NCI-H446 (cell line): ENCODE data around the gene ZNF799.
A peak's percentile ranks its signal among the peaks of the same experiment; 100 is the strongest.
"Not testable (repeated sequence)": the region's sequence is repeated elsewhere in the genome, so short reads cannot be mapped to it uniquely, and the experiment has no call there.

Experiments
- DNase-seq, 2 experiments: peaks; one replicate each; lab custom pipeline; 2025; lab: John Stamatoyannopoulos, UW

ZNF799 gene

DNA sequence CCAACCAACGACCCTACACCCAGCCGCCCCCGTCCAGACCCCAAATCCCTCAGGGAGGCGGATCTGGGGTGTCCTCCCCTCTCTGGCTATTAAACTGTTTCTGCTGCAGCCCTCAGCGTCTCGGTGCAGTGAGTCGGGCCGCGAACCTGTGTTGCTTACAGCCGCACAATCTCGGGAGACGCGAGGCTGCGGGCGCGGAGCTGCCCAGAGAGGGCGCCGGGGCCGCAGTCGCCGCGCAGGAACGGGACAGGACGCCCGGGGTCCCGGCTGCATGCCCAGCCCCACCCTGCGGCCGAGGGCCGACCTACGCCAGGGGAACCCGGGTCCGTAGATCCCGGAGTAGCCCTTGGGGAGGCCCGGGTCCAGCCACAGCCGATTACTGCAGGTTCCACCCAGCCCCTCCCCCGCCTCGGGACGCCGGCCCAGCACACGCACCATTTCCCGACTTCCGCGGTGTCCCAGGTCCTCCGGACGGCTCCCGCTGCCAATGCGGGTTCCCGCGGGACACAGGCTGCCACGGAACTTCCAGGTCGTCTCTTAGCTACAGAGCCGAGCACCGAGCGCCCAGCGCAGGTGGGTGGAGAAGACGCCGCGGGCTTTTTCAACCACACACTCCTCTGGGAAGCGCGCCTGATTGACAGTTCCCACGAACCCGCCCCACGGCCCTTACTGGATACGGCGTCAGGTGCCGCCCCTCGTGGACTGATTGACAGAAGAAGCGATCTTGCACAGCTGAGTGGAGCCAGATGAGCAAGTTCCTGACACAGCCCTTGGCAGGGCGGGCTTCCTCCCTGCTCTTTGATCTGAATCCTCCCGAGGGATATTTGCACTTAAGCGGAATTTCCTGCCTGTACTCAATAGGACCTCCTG lies at the start of gene ZNF799:
ZNF799 (minus strand) TSS at position 639 of the 870 bp plus-strand sequence; CDS start at position 438, 201 bp downstream.
- DNase-seq, result peak; percentile 87 to 92

DNA sequence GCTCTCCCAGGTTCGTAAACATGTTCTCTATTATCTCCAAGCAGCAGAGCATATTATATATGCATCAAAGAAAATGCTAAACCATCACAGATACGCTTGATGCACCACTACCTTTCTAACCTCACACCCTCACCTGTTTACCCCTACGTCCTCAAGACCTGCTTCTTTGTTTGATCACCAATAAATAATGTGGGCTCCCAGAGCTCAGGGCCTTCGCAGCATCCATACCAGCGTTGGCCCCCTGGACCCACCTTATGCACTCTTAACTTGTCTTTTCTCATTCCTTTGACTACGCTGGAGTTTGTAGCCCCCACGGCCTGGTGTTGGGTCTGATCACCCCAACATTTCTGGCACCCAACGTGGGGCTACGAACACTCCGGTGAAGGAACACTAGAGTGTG lies 49.8 kb upstream of the ZNF799 start:
- DNase-seq, result no peak

DNA sequence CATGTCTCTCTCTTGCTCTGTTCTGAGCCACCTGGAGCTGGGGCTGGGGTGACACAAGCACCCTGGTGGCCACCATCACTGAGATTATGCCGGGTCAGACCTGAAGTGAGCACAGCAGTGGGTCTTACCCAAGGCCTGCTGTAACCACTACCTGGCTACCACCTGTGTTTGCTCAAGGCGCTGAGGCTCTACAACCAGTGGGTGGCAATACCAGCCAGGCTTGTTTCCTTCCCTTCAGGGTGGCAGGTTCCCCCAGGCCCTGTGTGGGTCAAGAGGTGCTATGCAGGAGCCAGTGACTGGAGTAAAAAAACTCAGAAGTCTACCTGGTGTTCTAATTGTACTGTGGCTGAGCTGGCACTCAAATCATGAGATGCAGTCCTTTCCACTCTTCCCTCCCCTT lies 47.7 kb upstream of the ZNF799 start:
- no peak for DNase-seq

GRCh38 chr19:12440541-12441316 lies 39.7 kb upstream of the ZNF799 start, which contains the start of gene ZNF443:
TSS of gene ZNF443 (minus strand) at chr19:12441021. CDS start at chr19:12440914, 107 bp downstream.
- peak; percentile 95 to 96 for DNase-seq

- not testable (repeated sequence) for DNase-seq
Observed at GRCh38 chr19:12439686-12440540, 38.8 kb upstream of the ZNF799 start.

DNA sequence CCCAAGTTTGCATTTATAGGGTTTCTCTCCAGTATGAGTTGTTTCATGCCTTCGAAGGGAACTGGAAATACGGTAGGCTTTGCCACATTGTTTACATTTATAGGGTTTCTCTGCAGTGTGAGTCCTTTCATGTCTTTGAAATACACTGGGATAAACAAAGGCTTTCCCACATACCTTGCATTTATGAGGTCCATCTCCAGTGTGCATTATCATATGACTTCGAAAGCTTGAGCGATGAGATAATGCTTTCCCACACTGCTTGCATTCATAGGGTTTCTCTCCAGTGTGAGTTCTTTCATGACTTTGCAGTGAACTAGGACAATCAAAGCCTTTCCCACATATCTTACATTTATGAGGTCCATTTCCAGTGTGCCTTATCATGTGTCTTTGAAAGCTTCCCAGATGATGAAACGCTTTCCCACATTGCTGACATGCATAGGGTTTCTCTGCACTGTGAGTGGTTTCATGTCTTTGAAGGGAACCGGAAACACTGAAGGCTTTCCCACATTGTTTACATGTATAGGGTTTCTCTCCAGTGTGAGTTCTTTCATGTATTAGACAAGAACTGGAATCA lies 29.7 kb upstream of the ZNF799 start:
- not testable (repeated sequence) for DNase-seq

- no peak for DNase-seq
Observed at GRCh38 chr19:12425888-12426274, 24.8 kb upstream of the ZNF799 start.

GRCh38 chr19:12425236-12425887 lies 24.3 kb upstream of the ZNF799 start:
- DNase-seq, result no peak

DNA sequence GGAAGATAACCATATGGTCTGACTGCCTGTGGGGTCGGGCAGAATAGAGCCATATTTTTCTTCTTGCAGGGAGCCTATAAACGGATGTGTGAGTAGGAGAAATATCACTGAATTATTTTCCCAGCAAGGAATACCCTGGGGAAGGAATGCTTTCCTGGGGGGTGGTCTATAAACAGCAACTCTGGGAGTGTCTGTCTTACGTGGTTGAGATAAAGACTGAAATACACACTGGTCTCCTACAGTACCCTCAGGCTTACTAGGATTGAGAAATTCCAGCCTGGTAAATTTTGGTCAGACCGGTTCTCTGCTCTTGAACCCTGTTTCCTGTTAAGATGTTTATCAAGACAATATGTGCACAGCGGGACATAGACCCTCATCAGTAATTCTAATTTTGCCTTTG lies 16.2 kb upstream of the ZNF799 start:
- DNase-seq, result not testable (repeated sequence)

DNA sequence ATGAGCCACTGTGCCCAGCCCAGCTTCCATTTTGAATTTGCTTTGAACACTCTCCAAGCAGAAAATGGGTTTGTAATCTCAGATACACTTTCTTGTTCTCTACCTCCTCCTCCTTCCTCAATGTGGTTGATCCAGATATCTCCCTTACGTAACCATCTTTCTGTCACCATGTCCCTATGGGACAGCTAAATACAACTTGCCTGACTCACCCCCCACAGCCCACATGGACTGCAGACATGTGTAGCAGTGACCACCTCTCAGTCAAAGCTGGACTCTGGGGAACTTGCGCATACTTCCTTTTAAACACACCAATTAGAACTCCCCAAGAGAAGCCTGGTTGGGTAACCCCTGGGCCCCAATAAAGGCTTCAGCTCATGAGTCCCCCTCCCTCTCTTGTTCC lies 10.8 kb upstream of the ZNF799 start:
- DNase-seq, result no peak

- DNase-seq, result not testable (repeated sequence)
Observed at GRCh38 chr19:12399901-12400632, 1.0 kb downstream of the ZNF799 start.

DNA sequence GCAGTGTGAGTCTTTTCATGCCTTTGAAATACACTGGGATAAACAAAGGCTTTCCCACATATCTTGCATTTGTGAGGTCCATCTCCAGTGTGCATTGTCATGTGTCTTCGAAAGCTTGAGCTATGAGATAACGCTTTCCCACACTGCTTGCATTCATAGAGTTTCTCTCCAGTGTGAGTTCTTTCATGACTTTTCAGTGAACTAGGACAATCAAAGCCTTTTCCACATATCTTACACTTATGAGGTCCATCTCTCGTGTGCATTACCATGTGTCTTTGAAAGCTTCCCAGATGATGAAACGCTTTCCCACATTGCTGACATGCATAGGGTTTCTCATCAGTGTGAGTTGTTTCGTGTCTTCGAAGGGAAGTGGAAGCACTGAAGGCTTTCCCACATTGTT lies 9.9 kb downstream of the ZNF799 start:
- not testable (repeated sequence) for DNase-seq

DNA sequence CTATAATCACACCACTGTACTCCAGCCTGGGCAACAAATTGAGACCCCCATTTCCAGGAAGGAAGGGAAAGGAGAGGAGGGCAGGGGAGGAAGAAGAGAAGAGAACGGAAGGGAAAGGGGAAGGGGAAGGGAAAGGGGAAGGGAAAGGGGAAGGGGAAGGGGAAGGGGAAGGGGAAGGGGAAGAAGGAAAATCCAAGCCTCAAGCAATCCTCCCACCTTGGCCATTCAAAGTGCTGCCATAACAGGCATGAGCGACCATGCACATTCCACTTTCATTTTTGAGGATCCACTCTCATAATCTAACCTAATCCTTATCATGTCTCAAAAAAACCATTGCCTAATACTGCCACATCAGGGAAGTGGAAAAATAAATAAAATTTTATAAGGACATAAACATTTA lies 14.7 kb downstream of the ZNF799 start:
- DNase-seq, result not testable (repeated sequence)

DNA sequence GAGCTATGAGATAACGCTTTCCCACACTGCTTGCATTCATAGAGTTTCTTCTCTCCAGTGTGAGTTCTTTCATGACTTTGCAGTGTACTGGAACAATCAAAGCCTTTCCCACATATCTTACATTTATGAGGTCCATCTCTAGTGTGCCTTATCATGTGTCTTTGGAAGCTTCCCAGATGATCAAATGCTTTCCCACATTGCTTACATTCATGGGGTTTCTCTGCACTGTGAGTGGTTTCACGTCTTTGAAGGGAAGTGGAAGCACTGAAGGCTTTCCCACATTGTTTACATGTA lies 20.7 kb downstream of the ZNF799 start:
- no peak for DNase-seq

DNA sequence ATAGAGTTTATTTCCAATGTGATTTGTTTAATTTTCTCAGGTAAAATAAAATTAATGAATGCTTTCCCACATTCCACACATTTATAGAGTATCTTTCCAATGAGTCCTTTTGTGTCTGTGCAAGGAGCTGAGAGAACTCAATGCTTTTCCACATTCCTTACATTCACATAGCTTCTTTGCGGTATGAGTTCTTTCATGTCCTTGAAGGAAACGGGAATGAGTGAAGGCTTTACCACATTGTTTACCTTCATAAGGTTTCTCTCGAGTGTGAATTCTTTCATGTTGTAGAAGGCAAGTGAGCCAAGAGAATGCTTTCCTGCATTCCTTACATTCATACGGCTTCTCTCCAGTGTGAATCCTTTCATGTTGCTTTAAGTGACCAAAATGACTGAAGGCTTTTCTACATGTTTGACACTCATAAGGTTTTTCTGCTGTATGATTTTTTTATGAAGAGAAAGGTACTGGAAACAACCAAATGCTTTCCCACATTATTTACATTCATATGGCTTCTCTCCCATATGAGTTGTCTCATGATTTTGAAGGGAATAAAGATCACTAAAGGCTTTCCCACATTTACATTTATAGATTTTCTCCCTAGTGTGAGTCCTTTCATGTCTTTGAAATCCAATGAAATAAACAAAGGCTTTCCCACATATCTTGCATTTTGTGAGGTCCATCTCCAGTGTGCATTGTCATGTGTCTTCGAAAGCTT lies 21.2 kb downstream of the ZNF799 start:
- DNase-seq, result no peak

DNA sequence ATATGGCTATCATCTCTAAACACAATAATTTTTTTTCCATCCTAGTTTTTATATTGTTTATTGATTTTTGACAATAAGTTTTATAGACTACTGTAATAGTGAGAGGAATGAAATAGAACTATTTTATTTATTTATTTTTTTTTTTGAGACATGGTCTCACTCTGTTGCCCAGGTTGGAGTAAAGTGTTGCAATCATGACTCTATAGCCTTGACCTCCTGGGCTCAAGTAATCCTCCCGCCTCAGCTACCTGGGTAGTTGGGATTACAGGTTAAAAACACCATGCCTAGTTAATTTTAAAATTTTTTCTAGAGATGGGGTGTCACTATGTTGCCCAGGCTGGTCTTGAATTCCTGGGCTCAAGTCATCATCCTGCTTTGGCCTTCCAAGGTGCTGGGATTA lies 27.0 kb downstream of the ZNF799 start:
- DNase-seq, result no peak

DNA sequence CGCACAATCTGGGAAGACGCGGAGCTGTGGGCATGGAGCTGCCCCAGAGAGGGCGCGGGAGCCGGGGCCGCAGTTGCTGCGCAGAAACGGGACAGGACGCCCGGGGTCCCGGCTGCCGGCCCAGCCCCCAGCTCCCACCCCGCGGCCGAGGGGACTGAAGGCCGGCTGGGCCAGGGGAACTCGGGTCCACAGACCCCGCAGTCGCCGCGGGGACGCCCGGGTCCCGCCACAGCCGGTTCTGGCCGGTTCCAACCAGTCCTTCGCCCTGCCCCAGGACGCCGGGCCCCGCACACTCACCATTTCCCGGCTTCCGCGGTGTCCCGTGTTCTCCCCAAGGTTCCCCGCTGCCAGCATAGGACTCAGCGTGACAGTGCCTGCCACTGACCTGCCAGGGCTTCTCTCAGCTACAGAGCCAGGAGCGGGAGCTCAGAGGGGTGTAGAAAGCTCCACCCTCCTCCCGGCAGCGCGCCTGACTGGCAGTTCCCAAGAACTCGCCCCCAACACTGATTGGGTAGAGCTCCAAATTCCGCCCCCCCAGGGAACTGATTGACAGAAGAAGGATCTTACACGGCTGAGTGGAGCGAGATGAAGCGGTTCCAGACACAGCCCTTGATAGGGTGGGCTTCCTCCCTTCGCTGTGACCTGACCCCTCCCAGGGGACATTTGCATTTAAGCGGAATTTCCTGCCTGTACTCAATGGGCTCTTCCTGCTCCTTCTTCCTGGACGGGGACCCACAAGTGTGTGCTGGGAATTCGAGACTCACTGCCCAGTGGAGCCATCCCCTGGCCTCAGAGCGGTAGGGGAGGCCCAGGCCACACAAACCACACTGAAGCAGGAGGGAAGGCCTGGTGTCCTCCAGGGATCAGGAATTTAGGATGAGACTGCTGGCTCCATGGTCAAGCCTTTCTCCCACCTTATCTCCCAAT lies 35.6 kb downstream of the ZNF799 start, which contains the start of gene ZNF442:
ZNF442 (minus strand) TSS at position 448 of the 927 bp plus-strand sequence. CDS start 2,052 bp downstream, outside the sequence.
- peak in 1 of 2 experiments; percentile 44 for DNase-seq

- no peak for DNase-seq
Observed at GRCh38 chr19:12364391-12365235, 36.5 kb downstream of the ZNF799 start.
